ENCODE measurements around the gene BNC1.

DNA sequence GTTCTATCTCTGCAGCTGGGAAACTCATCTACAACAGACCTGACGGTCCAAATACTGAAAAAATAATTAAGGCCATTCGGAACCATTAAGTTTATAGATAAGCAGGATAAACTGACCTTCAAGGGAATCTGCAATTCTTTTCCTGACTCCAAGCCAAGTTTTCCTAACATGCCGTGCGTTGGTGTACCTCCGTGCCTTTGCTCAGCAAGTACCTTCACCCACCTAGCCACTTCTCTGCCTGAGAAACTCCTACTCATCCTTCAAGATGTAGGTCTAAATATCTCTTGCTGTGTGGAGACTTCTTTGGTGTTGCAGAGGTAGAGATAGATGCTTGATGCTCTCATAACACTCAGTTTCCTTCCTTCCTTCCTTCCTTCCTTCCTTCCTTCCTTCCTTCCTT, 24.2 kb upstream of the BNC1 start:
- TF ChIP-seq POLR2A (IDR thresholded peaks at IDR 0.05): no peak
- TF ChIP-seq, protein P1, sequence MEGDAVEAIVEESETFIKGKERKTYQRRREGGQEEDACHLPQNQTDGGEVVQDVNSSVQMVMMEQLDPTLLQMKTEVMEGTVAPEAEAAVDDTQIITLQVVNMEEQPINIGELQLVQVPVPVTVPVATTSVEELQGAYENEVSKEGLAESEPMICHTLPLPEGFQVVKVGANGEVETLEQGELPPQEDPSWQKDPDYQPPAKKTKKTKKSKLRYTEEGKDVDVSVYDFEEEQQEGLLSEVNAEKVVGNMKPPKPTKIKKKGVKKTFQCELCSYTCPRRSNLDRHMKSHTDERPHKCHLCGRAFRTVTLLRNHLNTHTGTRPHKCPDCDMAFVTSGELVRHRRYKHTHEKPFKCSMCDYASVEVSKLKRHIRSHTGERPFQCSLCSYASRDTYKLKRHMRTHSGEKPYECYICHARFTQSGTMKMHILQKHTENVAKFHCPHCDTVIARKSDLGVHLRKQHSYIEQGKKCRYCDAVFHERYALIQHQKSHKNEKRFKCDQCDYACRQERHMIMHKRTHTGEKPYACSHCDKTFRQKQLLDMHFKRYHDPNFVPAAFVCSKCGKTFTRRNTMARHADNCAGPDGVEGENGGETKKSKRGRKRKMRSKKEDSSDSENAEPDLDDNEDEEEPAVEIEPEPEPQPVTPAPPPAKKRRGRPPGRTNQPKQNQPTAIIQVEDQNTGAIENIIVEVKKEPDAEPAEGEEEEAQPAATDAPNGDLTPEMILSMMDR (IDR thresholded peaks at IDR 0.05): no peak
- no peak for TF ChIP-seq POLR2AphosphoS5 (IDR thresholded peaks at IDR 0.05)

Measured in stomach (tissue), 4 donors.